Mucosa of gallbladder (tissue), 1 donor: ENCODE measurements around the gene WASHC4. TPM values are rescaled to one million over a fixed set of nuclear protein-coding genes. Genes with fewer than 3 reads are reported as not detected.
"Not testable (repeated sequence)": the region's sequence is repeated elsewhere in the genome, so short reads cannot be mapped to it uniquely, and the experiment has no call there.

Experiments used
- DNase-seq: peaks from one replicate; pipeline ENCODE4 v3.0.0-alpha.2; 2020; ENCODE audit warnings: low spot score
- total RNA-seq: library from RNA; stranded (reverse); gene quantifications from one replicate; pipeline ENCODE4 v1.2.1, GENCODE V29; 2021
- donor health status: DM: no; HTN: no; CAD: no.

WASHC4 gene
- total RNA-seq, 1 donor from 2014 or later, result 70.8 TPM

DNA sequence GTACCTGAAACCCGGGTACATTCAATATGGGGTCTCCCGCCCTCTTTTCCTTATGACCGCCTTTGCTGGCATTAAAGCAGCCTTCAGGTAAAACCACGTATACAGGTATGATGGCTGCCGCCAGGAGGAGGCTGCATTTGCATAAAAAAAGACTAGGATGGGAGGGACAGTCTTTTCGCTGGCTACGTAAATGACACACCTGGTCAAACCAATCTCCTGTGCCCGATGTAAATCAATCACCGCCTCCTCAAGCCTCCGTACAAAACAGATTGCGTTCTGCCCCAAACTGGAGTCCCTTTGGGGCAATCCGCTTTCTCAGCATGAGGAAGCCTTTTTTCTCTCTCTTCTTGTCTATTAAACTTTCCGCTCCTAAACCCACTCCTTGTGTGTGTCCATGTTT lies 15.2 kb upstream of the WASHC4 start:
- DNase-seq, result peak; percentile 62

DNA sequence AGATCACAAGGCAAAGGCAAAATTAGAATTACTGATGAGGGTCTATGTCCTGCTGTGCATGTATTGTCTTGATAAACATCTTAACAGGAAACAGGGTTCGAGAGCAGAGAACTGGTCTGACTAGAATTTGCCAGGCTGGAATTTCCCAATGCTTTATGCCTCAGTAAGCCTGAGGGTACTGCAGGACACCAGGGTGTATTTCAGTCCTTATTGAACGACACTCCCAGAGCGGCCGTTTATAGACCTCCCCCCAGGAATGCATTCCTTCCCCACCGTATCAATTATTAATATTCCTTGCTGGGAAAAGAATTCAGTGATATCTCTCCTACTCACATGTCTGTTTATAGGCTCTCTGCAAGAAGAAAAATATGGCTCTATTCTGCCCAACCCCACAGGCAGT lies 12.2 kb upstream of the WASHC4 start:
- not testable (repeated sequence) for DNase-seq

DNA sequence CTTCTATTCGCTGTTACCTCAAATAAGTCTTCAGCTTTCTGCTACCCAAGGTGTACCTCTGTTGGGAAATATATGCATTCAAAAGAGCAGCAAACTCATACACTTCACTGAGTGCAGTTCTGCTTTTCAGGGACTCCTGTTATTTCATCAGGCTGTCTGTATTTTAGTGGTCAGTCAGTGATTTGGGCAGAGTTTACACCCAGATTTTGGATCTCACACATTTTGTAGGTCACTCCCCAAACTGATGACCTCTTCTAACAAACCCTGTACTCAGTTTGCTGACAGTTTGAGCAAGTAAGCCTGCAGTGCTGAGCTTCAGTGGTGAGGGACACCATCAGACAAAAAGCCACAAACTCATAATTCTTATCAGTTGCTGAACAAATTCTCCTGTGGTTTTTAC lies 8.2 kb upstream of the WASHC4 start:
- no peak for DNase-seq

DNA sequence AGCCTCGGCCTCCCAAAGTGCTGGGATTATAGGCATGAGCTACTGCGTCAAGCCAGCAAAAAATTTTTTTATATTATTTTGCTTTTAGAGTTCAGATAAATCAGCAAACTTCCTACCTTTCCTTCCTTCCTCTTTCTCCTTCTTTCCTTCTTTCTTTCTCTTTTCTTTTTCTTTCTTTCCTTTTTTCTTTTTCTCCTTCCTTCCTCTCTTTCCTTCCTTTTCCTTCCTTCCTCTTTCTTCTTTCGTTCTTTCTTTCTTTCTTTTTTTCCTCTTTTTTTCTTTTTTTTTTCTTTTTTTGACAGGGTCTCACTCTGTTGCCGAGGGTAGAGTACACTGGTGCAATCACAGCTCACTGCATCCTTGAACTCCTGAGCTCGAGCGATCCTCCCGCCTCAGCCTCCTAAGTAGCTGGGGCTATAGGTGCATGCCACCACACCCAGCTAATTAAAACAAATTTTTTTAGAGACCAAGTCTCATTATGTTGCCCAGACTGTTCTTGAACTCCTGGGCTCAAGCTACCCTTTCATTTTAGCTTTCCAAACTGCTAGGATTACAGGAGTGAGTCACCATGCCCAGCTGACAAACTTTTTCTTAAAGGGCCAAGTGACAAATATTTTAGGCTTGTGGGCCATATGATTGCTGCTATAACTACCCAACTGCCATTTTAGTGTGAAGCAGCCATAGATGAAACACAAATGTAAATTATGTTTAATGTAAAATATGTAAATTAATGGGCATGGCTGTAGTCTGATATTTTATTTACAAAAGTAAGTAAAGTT lies 7.1 kb upstream of the WASHC4 start:
- DNase-seq, result no peak

DNA sequence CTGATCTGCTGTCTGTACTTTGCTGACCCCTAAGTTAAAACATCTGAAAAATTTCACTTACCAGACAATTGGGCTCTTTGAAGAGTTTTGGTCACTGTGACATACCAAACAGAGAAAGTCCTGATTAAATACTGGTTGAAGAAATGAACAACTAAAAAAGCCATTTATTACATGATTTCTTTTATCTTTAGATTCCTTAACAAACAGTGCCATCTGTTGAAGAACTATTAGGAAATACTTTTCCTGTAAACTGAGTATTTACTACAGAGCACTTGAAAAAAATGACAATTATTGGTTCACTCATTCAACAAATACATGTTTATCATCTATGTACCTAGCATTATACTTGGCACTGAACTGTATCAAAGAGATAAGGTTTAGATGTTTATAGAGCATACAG lies 6.5 kb upstream of the WASHC4 start:
- DNase-seq, result no peak

DNA sequence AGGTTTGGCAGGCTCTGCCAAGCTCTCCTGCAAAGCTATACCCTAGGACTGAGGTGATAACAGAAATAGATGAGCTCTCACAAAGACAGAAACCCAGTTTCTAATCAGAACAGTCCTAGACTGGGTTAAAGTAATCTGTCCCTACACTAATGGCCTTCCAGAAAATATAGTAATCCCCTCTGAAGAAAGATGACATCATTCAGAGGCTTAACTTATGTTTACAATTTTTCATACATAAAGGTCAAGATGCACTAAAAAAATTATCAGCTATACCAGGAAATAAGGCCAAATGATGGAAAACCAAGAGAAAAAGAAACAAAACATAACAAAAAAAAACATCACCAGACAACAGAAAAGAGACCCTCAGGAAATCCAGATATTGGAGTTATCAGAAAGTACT lies 4.9 kb upstream of the WASHC4 start:
- DNase-seq, result no peak

DNA sequence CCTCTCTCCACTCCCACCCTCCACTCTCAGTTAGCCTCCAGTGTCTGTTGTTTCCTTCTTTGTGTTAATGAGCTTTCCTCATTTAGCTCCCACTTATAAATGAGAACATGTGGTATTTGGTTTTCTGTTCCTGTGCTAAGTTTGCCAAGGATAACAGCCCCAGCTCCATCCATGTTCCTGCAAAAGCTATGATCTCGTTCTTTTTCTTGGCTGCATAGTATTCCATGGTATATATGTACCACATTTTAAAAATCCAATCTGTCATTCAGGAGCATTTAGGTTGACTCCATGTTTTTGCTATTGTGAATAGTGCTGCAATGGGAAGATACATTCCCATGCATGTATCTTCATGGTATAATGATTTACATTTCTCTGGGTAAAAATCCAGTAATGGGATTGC lies 2.8 kb upstream of the WASHC4 start:
- no peak for DNase-seq

DNA sequence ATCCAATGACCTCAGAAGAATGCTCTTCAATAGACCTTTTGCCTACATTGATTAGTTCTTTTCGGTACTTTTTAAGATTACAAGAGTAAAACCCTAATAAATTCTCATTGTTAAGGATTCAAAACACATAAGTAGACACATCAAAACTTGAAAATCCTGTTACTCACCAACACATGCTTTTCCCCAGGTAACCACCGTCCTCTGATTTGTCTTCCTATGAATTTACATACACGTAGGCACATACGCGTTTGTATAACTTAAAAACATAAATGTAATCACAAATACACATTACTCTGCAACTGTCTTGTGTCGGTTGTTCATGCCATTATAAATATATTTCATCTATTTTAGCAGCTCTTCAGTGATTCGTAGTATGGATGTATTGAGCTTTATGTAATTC lies 910 bp upstream of the WASHC4 start:
- DNase-seq, result no peak

DNA sequence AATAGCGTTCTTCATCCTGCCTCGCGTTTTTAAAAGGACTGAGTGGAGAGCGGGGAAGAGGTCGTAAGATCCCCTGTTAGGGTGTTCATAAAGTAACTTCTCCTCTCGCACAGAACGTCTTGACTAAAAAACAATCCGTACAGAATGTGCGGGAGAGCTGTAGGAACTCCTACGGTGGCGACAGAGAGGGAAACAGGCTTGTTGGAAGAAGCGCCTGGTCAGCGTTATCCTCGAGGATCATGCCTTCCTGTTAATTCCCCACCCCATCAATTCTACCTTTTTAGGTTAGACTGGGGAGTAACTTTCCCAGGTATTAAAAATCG lies 399 bp upstream of the WASHC4 start:
- DNase-seq, result no peak

DNA sequence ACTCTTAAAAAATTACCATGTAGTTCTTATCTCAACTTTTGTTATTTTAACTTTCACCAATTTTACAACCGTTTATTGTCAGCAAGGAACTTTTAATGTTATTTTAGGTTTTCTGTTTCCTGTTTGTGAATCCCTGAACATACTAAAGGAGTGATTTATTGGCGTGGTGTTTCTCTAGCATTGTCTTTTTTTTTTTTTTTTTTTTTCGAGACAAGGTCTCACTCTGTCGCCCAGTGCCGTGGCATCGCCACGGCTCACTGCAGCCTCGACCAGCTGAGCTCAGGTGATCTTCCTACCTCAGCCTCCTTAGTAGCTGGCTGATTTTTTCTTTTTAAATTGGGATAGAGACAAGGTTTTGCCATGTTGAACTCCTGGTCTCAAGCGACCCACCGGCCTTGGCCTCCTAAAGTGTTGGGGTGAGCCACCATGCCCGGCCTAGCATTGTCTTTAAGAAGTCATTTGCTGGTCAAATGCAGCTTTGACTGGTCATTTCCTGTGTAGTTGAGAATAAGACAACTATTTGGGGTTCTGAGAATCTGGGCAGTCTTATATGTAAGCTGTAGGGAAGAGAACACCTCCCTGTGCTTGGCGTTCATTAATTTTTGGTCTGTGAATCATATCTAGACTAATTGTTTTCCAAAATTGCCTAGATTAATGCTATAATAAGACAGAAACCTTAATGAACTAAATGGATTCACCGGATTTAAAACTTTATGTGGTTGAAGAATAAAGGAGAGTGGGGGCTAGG lies 2.1 kb downstream of the WASHC4 start:
- DNase-seq, result no peak

DNA sequence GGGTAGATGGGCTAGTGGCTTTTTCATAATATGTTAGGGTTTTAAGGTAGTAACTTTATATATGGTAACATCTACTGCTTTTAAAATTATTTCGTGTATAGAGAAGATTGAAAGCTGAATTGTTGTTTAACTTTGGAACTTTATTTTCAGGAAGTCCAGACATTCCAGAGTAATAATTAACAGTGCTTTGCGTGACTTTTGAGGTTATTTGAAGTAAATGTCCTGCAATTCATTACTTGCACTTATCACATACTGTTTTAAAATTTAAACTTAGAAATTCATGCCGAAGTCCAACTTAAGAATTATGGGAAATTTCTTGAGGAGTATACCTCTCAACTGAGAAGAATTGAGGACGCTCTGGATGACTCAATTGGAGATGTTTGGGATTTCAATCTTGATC lies 3.3 kb downstream of the WASHC4 start:
- DNase-seq, result no peak

DNA sequence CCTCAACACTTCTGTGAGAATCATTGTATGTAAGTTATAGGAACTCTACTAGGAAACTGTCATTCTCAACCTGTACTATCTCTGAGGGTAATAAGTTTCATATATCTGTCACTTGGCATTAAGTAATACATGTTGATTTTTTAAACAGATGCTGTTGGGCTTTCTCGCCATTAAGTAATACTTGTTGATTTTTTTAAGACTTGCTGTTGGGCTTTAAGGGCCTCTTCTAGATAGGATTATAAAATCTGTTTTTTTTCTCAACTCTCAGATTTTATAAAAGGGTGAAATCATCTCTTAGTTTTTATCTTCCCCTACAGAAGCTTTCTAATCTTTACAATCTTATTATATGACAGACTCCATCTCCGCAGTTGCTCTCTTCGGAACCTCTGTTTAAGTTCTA lies 5.6 kb downstream of the WASHC4 start:
- DNase-seq, result no peak

DNA sequence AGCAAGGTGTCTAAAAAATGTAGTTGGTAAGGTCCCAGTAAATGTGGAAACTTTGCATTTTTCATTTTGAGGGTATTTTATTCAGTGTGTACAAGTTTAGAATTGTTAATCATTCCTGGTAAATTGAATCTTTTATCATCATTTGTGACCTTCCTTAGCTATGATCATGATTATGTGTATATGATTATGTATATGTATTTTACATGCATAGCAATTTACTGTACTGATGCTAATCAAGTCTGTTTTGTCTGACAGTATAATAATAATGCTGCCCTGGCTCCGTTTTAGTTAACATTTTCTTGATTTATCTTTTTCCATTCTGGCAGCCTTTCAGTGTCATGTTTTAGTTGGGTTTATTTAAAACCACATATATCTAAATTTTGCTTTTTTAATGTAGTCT lies 9.4 kb downstream of the WASHC4 start:
- DNase-seq, result no peak

DNA sequence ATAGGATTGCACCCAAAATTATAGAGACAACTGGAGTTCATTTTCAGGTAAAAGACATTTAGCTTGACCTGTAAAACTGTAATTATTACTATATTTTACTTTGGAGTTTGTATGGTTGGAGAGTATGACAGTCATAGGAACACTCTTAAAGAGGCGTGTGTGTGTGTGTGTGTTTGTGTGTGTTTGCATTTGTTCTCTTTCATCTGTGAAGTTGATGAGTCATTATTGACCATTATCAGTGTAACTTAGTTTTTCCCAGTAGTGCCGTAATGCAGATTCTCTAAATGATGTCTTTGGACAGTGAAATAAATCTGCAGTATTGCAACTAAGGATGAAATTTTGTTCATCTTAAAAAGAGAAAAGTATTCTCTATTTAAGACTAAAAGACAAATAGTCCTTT lies 13.0 kb downstream of the WASHC4 start:
- no peak for DNase-seq

DNA sequence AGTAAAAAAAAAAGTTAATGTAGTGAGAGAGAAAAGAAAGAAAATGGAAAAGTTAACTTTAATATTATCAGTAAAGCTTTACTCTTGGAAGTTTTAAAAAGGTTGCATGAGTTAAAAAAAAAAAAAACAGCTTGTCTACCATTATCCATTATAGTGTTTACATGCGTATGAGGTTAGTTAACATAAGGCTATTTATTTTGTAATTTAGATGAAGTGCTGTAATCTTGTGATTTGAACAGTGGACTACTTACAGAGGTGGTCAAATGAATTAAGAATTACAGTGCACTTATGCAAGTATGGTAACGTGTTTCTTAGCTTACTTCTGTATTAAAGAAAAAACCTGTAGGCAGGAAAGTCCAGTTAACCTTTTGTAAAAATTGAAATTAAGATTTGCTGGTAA lies 30.7 kb downstream of the WASHC4 start:
- no peak for DNase-seq

DNA sequence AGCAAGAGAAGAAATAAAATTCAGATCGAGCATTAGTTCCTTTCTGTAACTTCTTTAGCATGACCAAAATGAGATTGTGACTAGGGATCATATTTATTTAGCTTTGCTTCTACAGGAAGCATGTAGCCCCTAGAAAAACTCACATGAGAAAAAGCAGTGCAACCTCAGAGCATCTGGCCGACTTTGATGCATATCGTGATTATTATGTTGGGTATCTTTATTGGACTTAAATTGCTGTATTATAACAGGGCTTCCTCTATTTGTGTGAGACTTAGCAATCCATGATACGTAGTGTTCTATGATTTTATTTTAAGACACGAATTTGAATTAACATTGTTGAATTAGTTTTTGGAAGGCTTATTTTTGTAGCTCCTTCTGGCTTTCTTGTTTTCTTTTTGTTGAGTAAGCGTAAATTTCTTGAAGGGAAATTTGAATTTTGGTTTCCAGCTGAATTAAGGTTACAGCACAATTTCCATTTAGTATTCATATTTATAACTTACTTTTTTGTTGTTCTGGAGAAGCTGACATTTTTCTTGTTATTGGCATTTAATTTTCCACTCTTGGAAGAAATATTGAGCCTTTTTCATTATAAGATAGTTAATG lies 33.9 kb downstream of the WASHC4 start:
- DNase-seq, result no peak

DNA sequence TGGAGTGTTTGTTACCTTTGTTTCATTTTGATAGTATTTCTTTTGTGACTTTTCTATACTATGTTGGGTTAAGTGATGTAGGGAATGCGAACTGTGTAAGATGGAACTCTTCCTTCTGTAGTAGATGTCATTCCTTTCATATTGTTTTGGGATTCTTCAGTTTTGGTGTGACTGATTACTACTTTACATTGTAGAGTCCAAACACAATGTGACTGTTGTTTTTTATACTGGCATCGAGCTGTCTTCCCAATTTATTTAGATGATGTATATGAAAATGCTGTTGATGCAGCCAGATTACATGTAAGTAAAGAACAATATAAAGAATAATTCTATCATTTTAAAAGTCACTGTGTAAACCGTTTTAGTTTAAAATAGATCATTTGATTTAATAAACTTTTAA lies 34.7 kb downstream of the WASHC4 start:
- no peak for DNase-seq

DNA sequence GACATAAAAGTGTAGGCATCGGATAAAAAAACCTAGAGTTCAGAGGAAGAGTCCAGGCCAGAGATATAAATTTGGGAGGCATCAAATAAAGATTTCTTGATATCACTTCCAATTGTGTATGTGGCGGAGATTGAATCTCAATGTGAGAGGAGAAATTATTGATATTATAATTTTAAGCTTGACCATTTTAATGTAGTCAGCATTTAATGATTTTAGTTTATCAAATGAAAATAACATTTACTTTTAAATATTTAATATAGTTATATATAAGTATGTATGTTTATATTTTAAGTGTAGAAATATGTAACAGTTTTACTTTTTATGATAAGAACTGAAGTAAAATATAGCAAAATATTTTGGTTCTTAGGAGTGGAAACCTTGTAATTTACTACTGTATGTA lies 48.7 kb downstream of the WASHC4 start:
- no peak for DNase-seq

DNA sequence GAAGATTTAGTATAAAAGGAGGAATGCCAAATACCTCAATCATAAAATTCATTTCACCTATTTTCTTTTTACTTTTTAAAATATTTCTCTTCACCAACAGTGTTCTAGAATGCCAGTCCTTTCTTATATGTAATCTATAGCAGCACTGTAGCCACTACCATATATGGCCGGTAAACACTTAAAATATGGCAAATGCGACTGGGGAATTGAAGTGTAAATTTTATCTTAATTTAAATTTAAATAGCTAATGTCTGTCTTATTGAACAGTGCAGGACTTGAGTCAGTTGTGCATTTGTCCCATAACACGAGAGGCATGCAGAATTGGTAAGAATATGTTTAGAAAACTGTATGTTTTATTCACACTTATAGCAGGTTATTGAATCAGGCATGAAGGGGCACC lies 50.1 kb downstream of the WASHC4 start:
- no peak for DNase-seq

DNA sequence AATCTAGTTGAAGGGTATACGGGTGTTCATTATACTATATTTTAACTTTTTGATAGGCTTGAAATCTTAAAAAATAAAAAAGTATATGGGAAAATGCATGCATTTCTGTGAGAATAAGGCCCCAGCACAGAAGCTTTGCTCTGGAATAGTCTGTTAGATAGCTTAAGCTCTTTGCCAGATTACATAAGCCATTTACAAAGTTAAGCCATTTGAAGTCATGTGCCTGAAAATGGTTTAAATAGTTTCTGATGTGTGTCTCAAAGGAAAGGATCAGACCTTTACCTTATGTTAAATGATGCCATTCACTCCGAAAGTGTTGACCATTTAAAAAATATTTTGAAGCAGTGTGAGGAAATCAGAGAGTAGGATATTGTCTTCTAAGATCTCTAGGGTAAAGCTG lies 51.3 kb downstream of the WASHC4 start:
- DNase-seq, result no peak

DNA sequence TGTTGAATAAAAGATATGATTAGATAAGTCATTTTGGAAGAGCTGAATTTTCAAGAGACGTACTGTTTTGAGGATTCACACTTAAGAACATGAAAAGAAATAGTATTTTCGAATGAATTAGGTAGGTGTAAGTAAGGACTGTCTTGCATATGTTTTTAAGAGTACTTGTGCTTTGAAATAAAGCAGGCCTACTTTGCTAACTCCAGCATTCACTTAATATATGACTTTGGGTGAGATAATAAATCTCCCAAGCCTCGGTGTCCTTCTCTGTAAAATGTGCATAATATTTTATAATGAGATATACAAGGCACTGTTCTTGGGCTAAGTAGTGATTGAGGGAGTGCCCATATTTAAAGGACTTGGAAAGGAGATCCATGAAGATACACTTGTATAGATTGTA lies 54.6 kb downstream of the WASHC4 start:
- DNase-seq, result no peak

DNA sequence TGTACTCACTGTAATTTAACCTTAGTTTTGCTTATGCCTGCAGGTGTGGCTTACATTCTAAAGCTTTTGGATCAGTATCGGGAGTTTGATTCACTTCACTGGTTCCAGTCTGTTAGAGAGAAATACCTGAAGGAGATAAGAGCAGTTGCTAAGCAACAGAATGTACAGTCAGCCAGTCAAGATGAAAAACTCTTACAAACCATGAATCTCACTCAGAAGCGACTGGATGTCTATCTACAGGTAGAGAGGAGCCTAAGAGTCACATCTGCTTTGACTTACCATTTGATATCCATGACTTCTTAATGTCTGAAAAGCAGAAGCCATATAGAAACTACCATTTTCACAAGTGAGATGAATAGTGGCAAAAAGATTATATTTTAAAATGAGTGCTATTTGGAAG lies 56.5 kb downstream of the WASHC4 start:
- no peak for DNase-seq

DNA sequence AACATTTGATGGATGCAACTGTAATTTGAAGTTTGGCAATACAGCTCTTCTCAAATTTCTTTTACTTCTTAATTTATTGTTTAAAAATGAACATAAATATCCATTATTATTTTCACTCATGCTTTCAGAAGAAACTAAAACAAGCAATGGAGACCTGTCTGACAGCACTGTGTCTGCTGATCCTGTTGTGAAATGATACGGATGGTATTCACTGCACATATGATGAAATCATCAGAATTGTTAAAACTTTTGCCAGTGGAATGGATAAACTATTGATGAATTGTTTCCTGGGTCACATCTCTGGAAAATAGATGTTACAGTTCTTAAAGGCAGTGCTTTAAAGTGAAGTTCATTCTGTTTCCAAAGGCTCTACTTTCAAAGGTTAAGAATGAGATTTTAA lies 59.2 kb downstream of the WASHC4 start:
- DNase-seq, result no peak
